ENCODE results near the gene PNLIPRP1.

The PNLIPRP1 gene

GRCh38 chr10:116599991-116600390 is 9.2 kb downstream of the PNLIPRP1 start (continued):
- TF ChIP-seq TSHZ2 (CRISPR knock-in tag; IDR thresholded peaks at IDR 0.05) (no peak), ZNF8 (CRISPR knock-in tag; IDR thresholded peaks at IDR 0.05) (no peak), ZNF565 (CRISPR knock-in tag; conservative IDR thresholded peaks at IDR 0.05; ENCODE audit: low read depth) (no peak), CREB5 (CRISPR knock-in tag; IDR thresholded peaks at IDR 0.05; ENCODE audit: low read depth) (no peak), ZC3H10 (CRISPR knock-in tag; IDR thresholded peaks at IDR 0.05) (no peak), GLIS3 (CRISPR knock-in tag; IDR thresholded peaks at IDR 0.05) (no peak), ZFP3 (CRISPR knock-in tag; IDR thresholded peaks at IDR 0.05) (no peak), OSR1 (CRISPR knock-in tag; IDR thresholded peaks at IDR 0.05) (no peak), RARB (CRISPR knock-in tag; IDR thresholded peaks at IDR 0.05) (no peak), BACH2 (CRISPR knock-in tag; IDR thresholded peaks at IDR 0.05; ENCODE audit: borderline replicate concordance) (no peak)

- no peak for ATAC-seq
- TF ChIP-seq CSDC2 (CRISPR knock-in tag; IDR thresholded peaks at IDR 0.05) (no peak), POU6F1 (CRISPR knock-in tag; IDR thresholded peaks at IDR 0.05; ENCODE audit: borderline replicate concordance, low read depth) (no peak), TCF4 (CRISPR knock-in tag; IDR thresholded peaks at IDR 0.05; ENCODE audit: borderline replicate concordance) (no peak), SNAI2 (CRISPR knock-in tag; IDR thresholded peaks at IDR 0.05) (no peak), RARB (CRISPR knock-in tag; IDR thresholded peaks at IDR 0.05) (no peak), ZNF8 (CRISPR knock-in tag; IDR thresholded peaks at IDR 0.05) (no peak), BACH2 (CRISPR knock-in tag; IDR thresholded peaks at IDR 0.05; ENCODE audit: borderline replicate concordance) (no peak), PPARA (CRISPR knock-in tag; IDR thresholded peaks at IDR 0.05; ENCODE audit: borderline replicate concordance) (no peak), ARNTL (CRISPR knock-in tag; IDR thresholded peaks at IDR 0.05; ENCODE audit: borderline replicate concordance, low read depth) (no peak), ZFP30 (CRISPR knock-in tag; IDR thresholded peaks at IDR 0.05) (no peak), OSR1 (CRISPR knock-in tag; IDR thresholded peaks at IDR 0.05) (no peak), CREB5 (CRISPR knock-in tag; IDR thresholded peaks at IDR 0.05; ENCODE audit: low read depth) (no peak), ESRRG (CRISPR knock-in tag; IDR thresholded peaks at IDR 0.05) (no peak), ZC3H10 (CRISPR knock-in tag; IDR thresholded peaks at IDR 0.05) (no peak), CSRNP3 (CRISPR knock-in tag; IDR thresholded peaks at IDR 0.05) (no peak)
These were observed 12.1 kb downstream of the PNLIPRP1 start for GRCh38 chr10:116602648-116603400.

GRCh38 chr10:116606061-116606483 is 15.3 kb downstream of the PNLIPRP1 start:
- ATAC-seq: no peak
- TF ChIP-seq SNAI2 (CRISPR knock-in tag; IDR thresholded peaks at IDR 0.05): no peak
- TF ChIP-seq TSHZ2 (CRISPR knock-in tag; IDR thresholded peaks at IDR 0.05): no peak
- no peak for TF ChIP-seq TCF4 (CRISPR knock-in tag; IDR thresholded peaks at IDR 0.05; ENCODE audit: borderline replicate concordance)
- TF ChIP-seq ZFP3 (CRISPR knock-in tag; IDR thresholded peaks at IDR 0.05): no peak
- TF ChIP-seq BACH2 (CRISPR knock-in tag; IDR thresholded peaks at IDR 0.05; ENCODE audit: borderline replicate concordance): no peak
- TF ChIP-seq ZC3H10 (CRISPR knock-in tag; IDR thresholded peaks at IDR 0.05): no peak
- TF ChIP-seq ZNF70 (CRISPR knock-in tag; IDR thresholded peaks at IDR 0.05): no peak
- no peak for TF ChIP-seq PATZ1 (CRISPR knock-in tag; IDR thresholded peaks at IDR 0.05; ENCODE audit: borderline replicate concordance)
- no peak for TF ChIP-seq TOX (CRISPR knock-in tag; IDR thresholded peaks at IDR 0.05; ENCODE audit: borderline replicate concordance)
- no peak for TF ChIP-seq CSDC2 (CRISPR knock-in tag; IDR thresholded peaks at IDR 0.05)

Measured in SK-N-SH treated with all-trans-retinoic acid at 6 μM for 48 hours (cell line).